K562 (cell line): Measurements from ENCODE around the gene TARBP1. TPM values are rescaled to one million over a fixed set of nuclear protein-coding genes. Genes with fewer than 3 reads are reported as not detected.

Source experiments
- C11orf30 ChIP-seq: fragments of 450-650 bp; IDR thresholded peaks from 2 replicates; pipeline ENCODE4 v1.6.1; 2016; ENCODE audit warnings: low read depth, mild to moderate bottlenecking
- KLF1 ChIP-seq: fragments of 450-650 bp; IDR thresholded peaks from 2 replicates; pipeline ENCODE4 v1.6.1; 2016; ENCODE audit warnings: missing genetic modification characterization, missing compliant biosample characterization
- LEF1 ChIP-seq: fragments of 450-650 bp; IDR thresholded peaks from 2 replicates; pipeline ENCODE4 v1.6.1; 2016; ENCODE audit warnings: mild to moderate bottlenecking
- NCOR1 ChIP-seq: fragments of 450-650 bp; IDR thresholded peaks from 2 replicates; pipeline ENCODE4 v1.6.1; 2016; ENCODE audit warnings: mild to moderate bottlenecking, moderate library complexity
- OTX1 ChIP-seq: fragments of 450-650 bp; formaldehyde crosslinking; IDR thresholded peaks from 2 replicates; pipeline ENCODE4 v1.4.0; 2022; ENCODE audit warnings: mild to moderate bottlenecking
- RBM25 ChIP-seq: fragments of 200-400 bp; formaldehyde crosslinking; IDR thresholded peaks from 2 replicates; pipeline ENCODE4 v1.6.1; 2018; ENCODE audit warnings: low read length, low read depth, moderate library complexity; ENCODE audit not compliant: severe bottlenecking
- SP2 ChIP-seq: IDR thresholded peaks from 2 replicates; pipeline ENCODE4 v1.6.1; 2011; ENCODE audit warnings: mild to moderate bottlenecking, low read depth, low read length, moderate library complexity; ENCODE audit not compliant: poor library complexity, severe bottlenecking; ENCODE audit errors: extremely low read depth
- TBL1XR1 ChIP-seq, 2 experiments: IDR thresholded peaks; 2 replicates each; pipeline ENCODE4 v1.6.1; 2012; ENCODE audit warnings: improper control_type of control experiment in 2 of 2, low read length in 2 of 2, mild to moderate bottlenecking in 1 of 2
- TEAD4 ChIP-seq, 2 experiments: sonication (generic) in 1 of 2; formaldehyde crosslinking in 1 of 2; IDR thresholded peaks; 2 replicates each; pipeline versions ENCODE4 v1.6.1 to v1.8.0; 2012 to 2022; ENCODE audit warnings: borderline replicate concordance in 1 of 2, inconsistent platforms in 1 of 2, low read length in 1 of 2, mild to moderate bottlenecking in 1 of 2, missing genetic modification reagents in 1 of 2
- ZC3H11A ChIP-seq: IDR thresholded peaks from 2 replicates; pipeline ENCODE4 v1.6.1; 2012; ENCODE audit warnings: low read depth, low read length, improper control_type of control experiment
- ZNF184 ChIP-seq: sonication (generic); formaldehyde crosslinking; IDR thresholded peaks from 2 replicates; pipeline ENCODE4 v1.5.0; 2020; ENCODE audit warnings: missing genetic modification reagents
- ZNF324 ChIP-seq: fragments of 250-450 bp; sonication (Bioruptor Pico); IDR thresholded peaks from 2 replicates; pipeline ENCODE4 v1.4.0; 2020; ENCODE audit warnings: mild to moderate bottlenecking
- ZNF551 ChIP-seq: fragments of 250-450 bp; sonication (Bioruptor Pico); IDR thresholded peaks from 2 replicates; pipeline ENCODE4 v1.5.0; 2021; ENCODE audit warnings: mild to moderate bottlenecking, moderate library complexity
- ZNF75A ChIP-seq: fragments of 450-650 bp; formaldehyde crosslinking; IDR thresholded peaks from 2 replicates; pipeline ENCODE4 v1.4.0; 2020; ENCODE audit warnings: mild to moderate bottlenecking
- ZSCAN29 ChIP-seq: fragments of 450-650 bp; IDR thresholded peaks from 2 replicates; pipeline ENCODE4 v1.6.1; 2017
- polyA plus RNA-seq, 8 experiments: library from polyadenylated mRNA; depleted of rRNA in 4 of 8; stranded (reverse) in 5 of 8; unstranded in 3 of 8; fragments of >200 nt; fragmentation: Nextera tagmentation in 2 of 8; fragmentation: Illumina TruSeq in 1 of 8; extraction: Ambion mirVana in 2 of 8; extraction: Trizol in 1 of 8; gene quantifications; 2 replicates each; pipeline versions ENCODE4 v1.2.1 to v1.2.3, GENCODE V29; 2011 to 2014; ENCODE audit warnings: inconsistent platforms in 1 of 8, missing spikeins in 1 of 8
- total RNA-seq, 7 experiments: library from RNA; depleted of rRNA in 6 of 7; stranded (reverse); fragments of >200 nt in 6 of 7; fragmentation: Illumina TruSeq in 2 of 7; extraction: Trizol in 2 of 7; gene quantifications; 2 replicates each; pipeline versions ENCODE4 v1.2.1 to v1.2.3, GENCODE V29; 2011 to 2021; ENCODE audit warnings: low replicate concordance in 1 of 7
- TF ChIP-seq, protein P1 (sequence below): sonication (generic); formaldehyde crosslinking; IDR thresholded peaks from 2 replicates; pipeline ENCODE4 v1.8.0; 2022; ENCODE audit warnings: missing genetic modification reagents, mild to moderate bottlenecking, borderline replicate concordance
- TF ChIP-seq, protein P2 (sequence below), 2 experiments: fragments of 450-650 bp in 1 of 2; sonication (generic) in 1 of 2; formaldehyde crosslinking in 1 of 2; IDR thresholded peaks in 1 of 2; conservative IDR thresholded peaks in 1 of 2; 2 replicates each; pipeline versions ENCODE4 v1.6.1 to v1.8.1; 2016 to 2023; ENCODE audit warnings: mild to moderate bottlenecking in 2 of 2, moderate library complexity in 2 of 2, inconsistent platforms in 1 of 2, missing genetic modification reagents in 1 of 2
- TF ChIP-seq, protein P3 (sequence below): fragments of 200-400 bp; formaldehyde crosslinking; IDR thresholded peaks from 2 replicates; pipeline ENCODE4 v1.6.1; 2017; ENCODE audit warnings: mild to moderate bottlenecking, low read depth, low read length, moderate library complexity
- TF ChIP-seq, protein P4 (sequence below): sonication (generic); formaldehyde crosslinking; IDR thresholded peaks from 2 replicates; pipeline ENCODE4 v1.8.1; 2022; ENCODE audit warnings: missing genetic modification reagents
- TF ChIP-seq, protein P5 (sequence below): IDR thresholded peaks from 2 replicates; pipeline ENCODE4 v1.6.1; 2016; ENCODE audit warnings: missing genetic modification characterization, missing compliant biosample characterization

The TARBP1 gene
- total and polyA plus RNA-seq, 9 of the 15 experiments (the other 6 are each of a cell fraction or from before 2014, with no cell fraction given), result 8.8 to 48.0 (median 22.9) TPM

DNA sequence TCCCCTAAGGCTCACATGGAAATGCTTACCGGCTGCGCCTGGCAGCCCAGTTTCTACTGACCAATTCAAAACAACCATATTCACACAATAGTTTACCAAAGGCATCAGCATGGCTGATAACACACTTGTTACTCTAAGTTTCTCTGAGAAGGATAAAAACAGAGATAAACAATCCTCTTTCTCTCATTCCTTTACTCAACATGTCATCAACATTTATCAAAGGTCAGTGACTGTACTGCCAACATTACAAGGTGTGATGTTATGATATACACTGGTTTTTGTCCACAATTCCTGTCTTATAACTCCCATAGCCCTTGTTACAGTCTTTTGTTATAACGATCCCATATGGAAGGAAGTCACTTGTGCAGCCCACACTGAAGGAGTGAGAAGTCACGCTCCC lies 72.1 kb downstream of the TARBP1 start (continued):
- TF ChIP-seq, protein P1, sequence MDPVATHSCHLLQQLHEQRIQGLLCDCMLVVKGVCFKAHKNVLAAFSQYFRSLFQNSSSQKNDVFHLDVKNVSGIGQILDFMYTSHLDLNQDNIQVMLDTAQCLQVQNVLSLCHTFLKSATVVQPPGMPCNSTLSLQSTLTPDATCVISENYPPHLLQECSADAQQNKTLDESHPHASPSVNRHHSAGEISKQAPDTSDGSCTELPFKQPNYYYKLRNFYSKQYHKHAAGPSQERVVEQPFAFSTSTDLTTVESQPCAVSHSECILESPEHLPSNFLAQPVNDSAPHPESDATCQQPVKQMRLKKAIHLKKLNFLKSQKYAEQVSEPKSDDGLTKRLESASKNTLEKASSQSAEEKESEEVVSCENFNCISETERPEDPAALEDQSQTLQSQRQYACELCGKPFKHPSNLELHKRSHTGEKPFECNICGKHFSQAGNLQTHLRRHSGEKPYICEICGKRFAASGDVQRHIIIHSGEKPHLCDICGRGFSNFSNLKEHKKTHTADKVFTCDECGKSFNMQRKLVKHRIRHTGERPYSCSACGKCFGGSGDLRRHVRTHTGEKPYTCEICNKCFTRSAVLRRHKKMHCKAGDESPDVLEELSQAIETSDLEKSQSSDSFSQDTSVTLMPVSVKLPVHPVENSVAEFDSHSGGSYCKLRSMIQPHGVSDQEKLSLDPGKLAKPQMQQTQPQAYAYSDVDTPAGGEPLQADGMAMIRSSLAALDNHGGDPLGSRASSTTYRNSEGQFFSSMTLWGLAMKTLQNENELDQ, result no peak
- TF ChIP-seq ZNF75A (no peak), RBM25 (no peak), ZC3H11A (no peak), ZNF551 (CRISPR knock-in tag) (no peak), TBL1XR1 (IDR thresholded peaks at IDR 0.05; ENCODE audit: low read length in 2 of 2) (no peak), TEAD4 (IDR thresholded peaks at IDR 0.05; ENCODE audit: low read length) (peak; percentile 47; the same call in 1 of the 2 replicates), TEAD4 (CRISPR knock-in tag; IDR thresholded peaks at IDR 0.05; ENCODE audit: borderline replicate concordance) (no peak), ZNF324 (CRISPR knock-in tag) (no peak), ZNF184 (CRISPR knock-in tag) (no peak), C11orf30 (no peak), SP2 (no peak), ZSCAN29 (no peak), KLF1 (tag) (no peak), LEF1 (no peak), OTX1 (CRISPR knock-in tag) (no peak), NCOR1 (0 out of 2 replicates have a peak, but pooled peaks have one; percentile 8)
- TF ChIP-seq, protein P2, sequence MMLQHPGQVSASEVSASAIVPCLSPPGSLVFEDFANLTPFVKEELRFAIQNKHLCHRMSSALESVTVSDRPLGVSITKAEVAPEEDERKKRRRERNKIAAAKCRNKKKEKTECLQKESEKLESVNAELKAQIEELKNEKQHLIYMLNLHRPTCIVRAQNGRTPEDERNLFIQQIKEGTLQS (IDR thresholded peaks at IDR 0.05), result no peak
- TF ChIP-seq, protein P2 (CRISPR knock-in tag; conservative IDR thresholded peaks at IDR 0.05), result no peak
- TF ChIP-seq, protein P3, sequence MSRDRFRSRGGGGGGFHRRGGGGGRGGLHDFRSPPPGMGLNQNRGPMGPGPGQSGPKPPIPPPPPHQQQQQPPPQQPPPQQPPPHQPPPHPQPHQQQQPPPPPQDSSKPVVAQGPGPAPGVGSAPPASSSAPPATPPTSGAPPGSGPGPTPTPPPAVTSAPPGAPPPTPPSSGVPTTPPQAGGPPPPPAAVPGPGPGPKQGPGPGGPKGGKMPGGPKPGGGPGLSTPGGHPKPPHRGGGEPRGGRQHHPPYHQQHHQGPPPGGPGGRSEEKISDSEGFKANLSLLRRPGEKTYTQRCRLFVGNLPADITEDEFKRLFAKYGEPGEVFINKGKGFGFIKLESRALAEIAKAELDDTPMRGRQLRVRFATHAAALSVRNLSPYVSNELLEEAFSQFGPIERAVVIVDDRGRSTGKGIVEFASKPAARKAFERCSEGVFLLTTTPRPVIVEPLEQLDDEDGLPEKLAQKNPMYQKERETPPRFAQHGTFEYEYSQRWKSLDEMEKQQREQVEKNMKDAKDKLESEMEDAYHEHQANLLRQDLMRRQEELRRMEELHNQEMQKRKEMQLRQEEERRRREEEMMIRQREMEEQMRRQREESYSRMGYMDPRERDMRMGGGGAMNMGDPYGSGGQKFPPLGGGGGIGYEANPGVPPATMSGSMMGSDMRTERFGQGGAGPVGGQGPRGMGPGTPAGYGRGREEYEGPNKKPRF, result no peak
- TF ChIP-seq, protein P4, sequence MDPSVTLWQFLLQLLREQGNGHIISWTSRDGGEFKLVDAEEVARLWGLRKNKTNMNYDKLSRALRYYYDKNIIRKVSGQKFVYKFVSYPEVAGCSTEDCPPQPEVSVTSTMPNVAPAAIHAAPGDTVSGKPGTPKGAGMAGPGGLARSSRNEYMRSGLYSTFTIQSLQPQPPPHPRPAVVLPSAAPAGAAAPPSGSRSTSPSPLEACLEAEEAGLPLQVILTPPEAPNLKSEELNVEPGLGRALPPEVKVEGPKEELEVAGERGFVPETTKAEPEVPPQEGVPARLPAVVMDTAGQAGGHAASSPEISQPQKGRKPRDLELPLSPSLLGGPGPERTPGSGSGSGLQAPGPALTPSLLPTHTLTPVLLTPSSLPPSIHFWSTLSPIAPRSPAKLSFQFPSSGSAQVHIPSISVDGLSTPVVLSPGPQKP (CRISPR knock-in tag), result no peak
- TF ChIP-seq, protein P5, sequence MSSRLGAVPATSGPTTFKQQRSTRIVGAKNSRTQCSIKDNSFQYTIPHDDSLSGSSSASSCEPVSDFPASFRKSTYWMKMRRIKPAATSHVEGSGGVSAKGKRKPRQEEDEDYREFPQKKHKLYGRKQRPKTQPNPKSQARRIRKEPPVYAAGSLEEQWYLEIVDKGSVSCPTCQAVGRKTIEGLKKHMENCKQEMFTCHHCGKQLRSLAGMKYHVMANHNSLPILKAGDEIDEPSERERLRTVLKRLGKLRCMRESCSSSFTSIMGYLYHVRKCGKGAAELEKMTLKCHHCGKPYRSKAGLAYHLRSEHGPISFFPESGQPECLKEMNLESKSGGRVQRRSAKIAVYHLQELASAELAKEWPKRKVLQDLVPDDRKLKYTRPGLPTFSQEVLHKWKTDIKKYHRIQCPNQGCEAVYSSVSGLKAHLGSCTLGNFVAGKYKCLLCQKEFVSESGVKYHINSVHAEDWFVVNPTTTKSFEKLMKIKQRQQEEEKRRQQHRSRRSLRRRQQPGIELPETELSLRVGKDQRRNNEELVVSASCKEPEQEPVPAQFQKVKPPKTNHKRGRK (tag), result no peak
